HG02588 (cell line): ENCODE results near the gene GNG5.
"Not testable (repeated sequence)": the region's sequence is repeated elsewhere in the genome, so short reads cannot be mapped to it uniquely, and the experiment has no call there.

Experiments
- ATAC-seq: cut with Tn5 transposase; IDR thresholded peaks from one replicate; pipeline ENCODE4 v1.9.1; 2021; ENCODE audit warnings: mild to moderate bottlenecking, moderate library complexity; ENCODE audit not compliant: unreplicated experiment

Gene GNG5

DNA sequence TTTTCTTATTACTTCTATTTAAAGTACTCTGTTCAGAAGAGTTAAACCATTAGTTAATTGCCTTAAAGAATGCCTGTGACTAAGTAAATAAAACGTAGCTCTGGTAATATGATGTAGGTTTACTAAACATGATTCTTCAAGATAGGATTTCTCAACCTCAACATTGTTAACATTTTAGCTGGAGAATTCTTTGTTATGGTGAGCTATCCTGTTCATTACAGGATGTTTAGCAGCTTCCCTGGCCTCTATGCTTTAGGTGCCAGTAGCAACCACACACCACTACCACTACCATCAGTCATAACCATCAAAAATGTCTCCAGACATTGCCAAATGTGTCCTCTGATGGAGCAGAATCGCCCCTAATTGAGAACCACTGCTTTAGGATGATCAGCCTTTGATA, 16.6 kb downstream of the GNG5 start:
- ATAC-seq: no peak

DNA sequence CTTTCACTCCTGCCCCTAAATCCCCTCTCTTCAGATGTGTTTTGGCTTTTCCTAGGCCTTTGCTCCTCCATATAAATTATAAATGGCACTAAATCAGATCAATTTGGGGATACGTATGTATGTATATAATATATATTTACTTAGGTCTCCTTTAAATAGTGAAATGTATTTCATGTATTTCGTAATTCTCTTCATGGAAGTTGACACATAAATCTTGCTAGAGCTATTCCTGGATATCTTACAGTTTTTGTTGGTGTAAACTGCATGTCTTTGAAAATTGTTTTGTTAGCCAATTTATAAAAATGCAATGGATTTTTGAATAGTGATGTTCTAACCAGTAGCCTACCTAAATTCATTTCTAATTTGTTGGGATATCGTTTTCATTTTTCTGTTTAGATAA, 18.3 kb downstream of the GNG5 start:
- no peak for ATAC-seq

DNA sequence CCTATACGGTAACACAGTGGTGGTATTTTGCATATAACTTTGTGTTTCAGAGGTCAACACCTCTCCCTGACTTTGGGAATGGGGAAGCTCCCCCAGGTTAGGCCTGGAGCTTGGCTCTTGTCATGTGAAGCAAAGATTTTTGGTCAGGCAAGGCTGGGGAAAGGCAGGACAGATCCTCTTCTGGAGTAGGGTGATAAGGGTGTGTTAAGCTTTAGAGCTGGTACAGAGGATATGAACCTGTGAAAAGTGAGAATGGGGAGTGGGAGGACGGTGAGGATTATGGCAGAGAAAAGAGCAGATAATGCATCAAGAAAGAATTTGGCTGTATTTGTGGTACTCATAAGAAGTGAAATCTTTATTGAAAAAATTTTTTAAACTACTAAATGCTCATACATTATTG, 25.1 kb downstream of the GNG5 start:
- no peak for ATAC-seq

DNA sequence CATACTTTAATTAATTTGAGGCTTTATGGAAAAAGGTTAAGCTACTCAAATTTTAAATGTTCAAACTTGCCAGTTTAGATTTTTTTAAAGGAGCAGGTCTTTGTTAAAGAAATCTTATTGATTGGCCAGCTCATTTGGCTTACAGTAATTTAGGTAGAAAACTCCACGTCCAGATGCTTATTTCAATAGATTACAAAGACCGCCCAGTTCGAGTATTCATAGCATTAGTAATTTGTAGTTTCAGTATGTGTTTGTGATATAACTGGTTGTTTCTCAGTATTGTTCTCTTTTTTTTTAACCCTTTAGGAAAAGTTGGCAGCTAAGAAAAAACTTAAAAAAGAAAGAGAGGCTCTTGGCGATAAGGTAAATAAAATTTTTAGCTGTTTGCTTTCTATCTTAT, 25.7 kb downstream of the GNG5 start:
- ATAC-seq: no peak

DNA sequence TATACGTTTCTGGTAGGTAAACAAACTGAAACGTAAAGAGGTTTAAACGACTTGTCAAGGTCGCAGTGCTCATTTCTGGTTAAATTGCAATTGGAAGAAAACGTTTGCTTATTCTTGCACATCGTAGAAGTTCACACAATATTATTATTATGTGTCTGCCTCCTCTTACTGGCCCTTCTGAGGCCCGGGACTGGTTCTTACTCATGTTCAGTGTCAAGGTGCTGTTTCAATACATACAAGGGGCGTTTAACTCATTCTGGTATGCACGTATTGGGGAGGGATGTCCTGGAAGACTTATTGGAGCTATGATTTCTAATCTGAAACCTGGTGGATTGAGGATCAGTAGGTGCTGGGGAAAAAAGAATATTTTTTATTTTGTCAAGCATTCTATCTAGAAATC, 26.4 kb downstream of the GNG5 start:
- peak; percentile 21 for ATAC-seq

DNA sequence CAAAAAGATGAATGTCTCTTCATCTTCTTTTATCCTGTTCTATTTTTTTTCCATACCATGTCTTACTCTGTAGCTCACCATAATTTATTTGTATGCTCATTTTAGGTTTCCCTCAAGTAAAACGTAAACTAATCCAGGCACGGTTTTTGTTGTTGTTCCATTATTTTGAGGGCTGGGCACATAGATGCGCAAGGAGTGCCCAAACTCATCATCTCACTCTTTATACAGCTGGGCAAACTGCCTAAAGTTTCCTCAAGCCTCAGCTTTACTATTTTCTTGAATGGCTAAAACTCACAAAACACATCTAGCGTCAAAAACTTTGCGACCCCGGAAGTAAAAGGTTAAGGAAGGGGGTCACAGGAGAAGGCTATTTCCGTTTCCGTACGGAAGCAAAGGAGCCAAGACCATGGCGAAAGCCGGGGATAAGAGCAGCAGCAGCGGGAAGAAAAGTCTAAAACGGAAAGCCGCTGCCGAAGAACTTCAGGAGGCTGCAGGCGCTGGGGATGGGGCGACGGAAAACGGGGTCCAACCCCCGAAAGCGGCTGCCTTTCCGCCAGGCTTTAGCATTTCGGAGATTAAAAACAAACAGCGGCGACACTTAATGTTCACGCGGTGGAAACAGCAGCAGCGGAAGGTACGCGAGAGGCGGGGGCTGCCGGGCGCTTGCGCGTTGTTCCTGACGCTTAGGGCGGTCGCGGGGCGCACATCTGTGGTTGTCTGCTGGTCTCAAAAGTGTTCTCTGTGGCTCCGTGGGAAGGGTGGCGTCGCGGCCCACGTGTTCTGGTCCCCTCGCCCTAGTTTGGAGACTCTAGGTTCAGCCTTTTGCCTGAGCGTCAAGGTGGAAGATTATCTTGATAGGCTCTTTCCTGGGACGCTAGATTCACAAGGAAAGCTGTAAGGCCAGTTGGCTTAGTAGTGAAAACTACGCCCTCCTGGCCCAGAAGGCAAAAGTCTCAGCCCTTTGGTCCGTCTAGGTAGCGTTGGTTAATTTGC, 27.2 kb downstream of the GNG5 start, which contains the start of gene RPF1:
TSS of gene RPF1 (plus strand) at position 391 of the 993 bp plus-strand sequence. CDS start at position 407, 16 bp downstream.
- peak; percentile 97 for ATAC-seq

DNA sequence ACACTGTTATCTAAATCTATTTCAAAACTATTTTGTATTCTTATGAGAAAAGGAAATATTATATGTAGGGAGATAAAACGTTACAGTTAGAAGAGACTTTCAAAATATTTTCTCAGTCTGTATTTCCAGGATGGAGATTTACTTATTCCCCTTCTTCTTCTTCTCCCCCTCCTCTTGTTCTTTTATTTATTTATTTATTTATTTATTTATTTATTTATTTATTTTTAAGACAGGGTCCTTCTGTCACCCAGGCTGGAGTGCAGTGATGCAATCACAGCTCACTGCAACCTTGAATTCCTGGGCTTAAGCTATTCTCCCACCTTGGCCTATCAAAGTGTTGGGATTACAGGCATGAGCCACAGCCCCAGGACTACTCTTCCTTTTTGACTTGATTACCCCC, 30.2 kb downstream of the GNG5 start:
- ATAC-seq: no peak

DNA sequence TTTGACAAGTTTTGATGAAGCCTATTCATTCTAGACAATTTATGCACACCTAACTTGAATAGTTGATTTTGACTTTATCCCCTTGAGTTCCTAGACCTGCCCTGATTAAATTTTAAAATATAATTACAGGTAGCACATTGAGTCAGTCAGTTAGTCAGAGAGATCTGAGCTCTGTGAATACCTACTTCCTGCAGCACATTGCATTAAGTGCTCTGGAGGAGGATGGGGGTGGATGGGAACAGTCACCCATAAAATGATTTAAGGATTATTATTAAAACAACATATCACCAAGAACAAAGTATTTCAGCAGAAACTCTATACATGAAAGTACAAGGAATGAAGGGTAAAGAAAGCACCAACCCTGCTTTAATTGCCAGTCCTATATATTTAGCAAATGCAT, 39.1 kb downstream of the GNG5 start:
- ATAC-seq: no peak

DNA sequence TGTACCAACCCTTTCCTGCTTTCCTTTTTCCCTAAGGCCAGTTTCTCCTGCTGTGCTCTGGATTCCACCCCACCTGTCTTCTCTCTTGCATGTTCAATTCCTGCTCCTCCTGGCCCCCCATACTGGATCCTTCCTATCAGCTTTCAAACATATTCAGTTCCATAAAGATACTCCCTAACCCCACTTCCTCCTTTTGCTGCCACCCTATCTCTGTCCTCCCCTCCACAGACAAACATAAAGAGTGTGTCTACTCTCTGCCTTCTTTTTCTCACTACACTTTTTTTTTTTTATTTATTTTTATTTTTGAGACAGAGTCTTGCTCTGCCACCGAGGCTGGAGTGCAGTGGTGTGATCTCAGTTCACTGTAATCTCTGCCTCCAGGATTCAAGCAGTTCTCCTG, 44.3 kb downstream of the GNG5 start:
- no peak for ATAC-seq

DNA sequence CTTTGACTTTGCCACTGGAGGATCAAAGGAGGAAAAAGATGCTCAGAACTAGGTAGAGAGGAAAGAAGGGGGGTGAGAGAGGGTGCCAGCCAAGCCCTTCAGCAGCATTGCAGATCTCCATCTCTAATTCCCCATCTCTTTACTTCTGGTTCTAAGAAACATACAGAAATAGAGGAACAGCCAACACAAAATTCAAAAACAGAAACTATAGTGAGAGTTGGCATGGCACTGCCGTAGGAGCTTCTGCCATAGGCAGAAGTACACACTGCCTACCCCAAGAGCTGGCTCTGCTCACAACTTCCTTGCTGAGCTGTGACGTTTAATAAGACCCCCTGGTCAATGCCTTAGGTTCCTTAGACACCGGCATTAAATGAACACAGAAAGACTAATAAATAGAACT, 53.9 kb downstream of the GNG5 start:
- ATAC-seq: no peak

DNA sequence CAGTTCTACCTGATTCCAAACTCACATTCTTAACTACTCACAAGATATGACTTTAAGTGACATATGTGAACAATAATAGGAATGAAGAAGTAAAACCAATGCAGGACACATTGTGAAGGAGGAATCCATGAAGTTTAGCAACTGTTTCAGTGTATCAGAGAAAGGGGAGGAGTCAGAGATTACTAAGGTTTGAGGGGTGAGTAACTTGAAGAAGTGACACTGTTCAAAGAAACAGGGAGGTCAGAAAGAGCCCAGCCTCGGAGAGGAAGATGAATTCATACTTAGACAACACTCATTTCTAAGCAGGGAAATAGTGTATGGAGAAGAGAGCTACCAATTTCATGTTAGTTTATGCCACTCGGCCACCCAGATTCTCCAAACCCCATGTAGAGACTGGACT, 55.5 kb downstream of the GNG5 start:
- no peak for ATAC-seq

DNA sequence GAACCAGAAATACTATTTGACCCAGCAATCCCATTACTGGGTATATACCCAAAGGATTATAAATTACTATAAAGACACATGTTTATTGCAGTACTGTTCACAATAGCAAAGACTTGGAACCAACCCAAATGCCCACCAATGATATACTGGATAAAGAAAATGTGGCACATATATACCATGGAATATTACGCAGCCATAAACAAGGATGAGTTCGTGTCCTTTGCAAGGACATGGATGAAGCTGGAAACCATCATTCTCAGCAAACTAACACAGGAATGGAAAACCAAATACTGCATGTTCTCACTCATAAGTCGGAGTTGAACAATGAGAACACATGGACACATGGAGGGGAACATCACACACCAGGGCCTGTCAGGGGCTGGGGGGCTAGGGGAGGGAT, 57.7 kb downstream of the GNG5 start:
- not testable (repeated sequence) for ATAC-seq
